ENCODE measurements around the gene MT1H.

DNA sequence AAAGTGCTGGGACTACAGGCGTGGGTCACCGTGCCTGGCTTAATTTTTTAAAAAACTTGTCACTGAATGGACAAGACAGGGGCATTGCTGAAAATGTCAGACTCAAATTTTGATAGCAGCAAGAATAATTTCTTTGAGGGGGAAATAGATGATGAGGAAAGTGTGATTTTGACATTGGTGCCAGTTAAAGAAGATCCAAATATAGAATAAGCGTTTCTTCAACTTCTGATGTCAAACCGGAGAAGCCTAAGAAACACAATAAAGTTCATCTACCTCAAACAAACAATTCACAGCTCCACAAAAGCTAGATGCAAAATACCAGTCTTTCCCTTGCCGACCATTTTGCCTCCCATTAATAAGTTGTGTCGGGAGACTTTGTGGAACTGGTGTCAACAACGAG lies 17.1 kb downstream of the MT1H start:
- TF ChIP-seq, protein P1, sequence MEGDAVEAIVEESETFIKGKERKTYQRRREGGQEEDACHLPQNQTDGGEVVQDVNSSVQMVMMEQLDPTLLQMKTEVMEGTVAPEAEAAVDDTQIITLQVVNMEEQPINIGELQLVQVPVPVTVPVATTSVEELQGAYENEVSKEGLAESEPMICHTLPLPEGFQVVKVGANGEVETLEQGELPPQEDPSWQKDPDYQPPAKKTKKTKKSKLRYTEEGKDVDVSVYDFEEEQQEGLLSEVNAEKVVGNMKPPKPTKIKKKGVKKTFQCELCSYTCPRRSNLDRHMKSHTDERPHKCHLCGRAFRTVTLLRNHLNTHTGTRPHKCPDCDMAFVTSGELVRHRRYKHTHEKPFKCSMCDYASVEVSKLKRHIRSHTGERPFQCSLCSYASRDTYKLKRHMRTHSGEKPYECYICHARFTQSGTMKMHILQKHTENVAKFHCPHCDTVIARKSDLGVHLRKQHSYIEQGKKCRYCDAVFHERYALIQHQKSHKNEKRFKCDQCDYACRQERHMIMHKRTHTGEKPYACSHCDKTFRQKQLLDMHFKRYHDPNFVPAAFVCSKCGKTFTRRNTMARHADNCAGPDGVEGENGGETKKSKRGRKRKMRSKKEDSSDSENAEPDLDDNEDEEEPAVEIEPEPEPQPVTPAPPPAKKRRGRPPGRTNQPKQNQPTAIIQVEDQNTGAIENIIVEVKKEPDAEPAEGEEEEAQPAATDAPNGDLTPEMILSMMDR (IDR thresholded peaks at IDR 0.05): no peak
- no peak for TF ChIP-seq ZFX (IDR thresholded peaks at IDR 0.05; ENCODE audit: borderline replicate concordance)
